Effector memory CD4-positive, alpha-beta T cell (primary cell): ENCODE results near the gene POPDC3.

ENCODE experiments used
- DNase-seq, 3 donors: peaks; one replicate each; pipeline ENCODE4 v3.0.0-alpha.2; 2020
- H3K27ac ChIP-seq: 2 replicates; pipeline ENCODE4 v1.7.0; 2013; ENCODE audit warnings: mild to moderate bottlenecking, low read length, moderate library complexity; ENCODE audit not compliant: insufficient read depth, poor library complexity, severe bottlenecking
- H3K27me3 ChIP-seq: replicated peaks from 2 replicates; pipeline ENCODE4 v1.7.0; 2013; ENCODE audit warnings: mild to moderate bottlenecking, low read length; ENCODE audit not compliant: insufficient read depth, control insufficient read depth, poor library complexity, severe bottlenecking
- H3K36me3 ChIP-seq: 2 replicates; pipeline ENCODE4 v1.7.0; 2013; ENCODE audit warnings: mild to moderate bottlenecking, low read length, moderate library complexity; ENCODE audit not compliant: control insufficient read depth, insufficient read depth
- H3K4me1 ChIP-seq: 2 replicates; pipeline ENCODE4 v1.7.0; 2013; ENCODE audit warnings: low read length, mild to moderate bottlenecking; ENCODE audit not compliant: control insufficient read depth, insufficient read depth, poor library complexity, severe bottlenecking
- H3K4me3 ChIP-seq: 2 replicates; pipeline ENCODE4 v1.7.0; 2013; ENCODE audit warnings: low read length, low read depth, mild to moderate bottlenecking; ENCODE audit not compliant: insufficient read depth, poor library complexity, severe bottlenecking
- H3K9me3 ChIP-seq: 2 replicates; pipeline ENCODE4 v1.7.0; 2013; ENCODE audit warnings: mild to moderate bottlenecking, low read length, moderate library complexity; ENCODE audit not compliant: control insufficient read depth

Gene POPDC3

DNA sequence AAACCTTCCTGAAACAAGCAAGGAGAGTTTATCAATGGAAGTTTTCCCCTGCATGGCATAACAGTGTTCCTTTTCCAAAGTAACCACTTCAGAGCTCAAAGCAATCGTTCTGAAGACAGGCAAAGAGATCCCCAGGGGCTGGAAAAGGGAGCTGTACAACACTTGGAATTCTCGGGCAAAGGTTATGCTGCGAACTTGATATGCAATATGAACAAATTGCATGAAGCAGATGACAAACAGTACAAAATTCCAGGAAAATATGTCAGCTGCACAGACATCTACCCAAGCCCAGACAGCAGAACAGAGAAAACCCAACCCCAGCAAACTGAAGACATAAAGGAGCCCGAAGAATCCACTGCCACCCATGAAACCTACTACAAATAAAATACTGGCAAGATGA lies 18.4 kb downstream of the POPDC3 start:
- DNase-seq = no peak
- H3K4me3 ChIP-seq = no peak overlapping the region
- H3K4me1 ChIP-seq = no peaks in the 10 kb centered on the region
- no peaks in the 10 kb centered on the region for H3K27me3 ChIP-seq
- H3K9me3 ChIP-seq = no peaks in the 10 kb centered on the region
- H3K36me3 ChIP-seq = no peaks in the 10 kb centered on the region
- no peak overlapping the region for H3K27ac ChIP-seq

DNA sequence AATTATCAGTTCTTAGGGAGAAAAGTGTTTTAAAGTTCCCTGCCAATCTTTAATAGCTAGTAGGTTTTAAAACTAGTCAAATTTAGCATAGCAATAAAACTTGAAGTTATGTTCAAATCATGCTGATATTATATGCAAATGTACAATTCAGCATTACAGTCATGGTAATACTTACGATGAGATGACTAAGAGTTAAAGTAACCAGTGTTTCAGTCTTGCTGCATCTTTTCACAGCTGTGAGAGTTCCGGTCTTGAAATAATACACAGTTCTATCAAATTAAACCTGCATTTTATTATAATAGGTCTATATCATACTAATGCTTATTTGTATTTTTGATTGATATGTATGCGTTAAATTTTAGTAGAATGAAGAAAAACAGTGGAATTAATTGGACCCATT lies 26.1 kb downstream of the POPDC3 start:
- H3K27me3 ChIP-seq = no peaks in the 10 kb centered on the region
- DNase-seq = no peak
- no peak overlapping the region for H3K27ac ChIP-seq
- no peaks in the 10 kb centered on the region for H3K36me3 ChIP-seq
- no peaks in the 10 kb centered on the region for H3K9me3 ChIP-seq
- no peak overlapping the region for H3K4me3 ChIP-seq
- no peaks in the 10 kb centered on the region for H3K4me1 ChIP-seq

DNA sequence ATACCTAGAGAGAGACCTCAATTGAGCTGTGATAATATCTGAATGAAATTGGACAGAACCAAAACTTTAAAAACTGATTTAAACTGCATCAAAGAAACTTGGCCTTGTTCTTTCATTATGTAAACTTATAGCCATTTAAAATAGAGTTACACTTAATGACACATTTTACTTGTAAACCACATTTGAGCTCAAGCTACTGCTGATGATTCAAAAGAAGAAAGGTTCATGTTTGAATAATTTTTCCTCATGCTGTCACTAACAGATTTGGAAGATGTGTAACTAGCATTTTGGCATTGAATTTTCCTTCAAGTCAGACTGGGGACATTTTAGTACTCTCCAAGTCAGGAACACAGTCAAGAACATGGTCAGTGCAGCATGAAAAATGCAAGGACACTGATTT lies 26.9 kb downstream of the POPDC3 start:
- Histone ChIP-seq H3K9me3 (no peaks in the 10 kb centered on the region), H3K27me3 (no peaks in the 10 kb centered on the region), H3K36me3 (no peaks in the 10 kb centered on the region), H3K4me3 (no peak overlapping the region), H3K4me1 (no peaks in the 10 kb centered on the region), H3K27ac (no peak overlapping the region)
- no peak for DNase-seq

DNA sequence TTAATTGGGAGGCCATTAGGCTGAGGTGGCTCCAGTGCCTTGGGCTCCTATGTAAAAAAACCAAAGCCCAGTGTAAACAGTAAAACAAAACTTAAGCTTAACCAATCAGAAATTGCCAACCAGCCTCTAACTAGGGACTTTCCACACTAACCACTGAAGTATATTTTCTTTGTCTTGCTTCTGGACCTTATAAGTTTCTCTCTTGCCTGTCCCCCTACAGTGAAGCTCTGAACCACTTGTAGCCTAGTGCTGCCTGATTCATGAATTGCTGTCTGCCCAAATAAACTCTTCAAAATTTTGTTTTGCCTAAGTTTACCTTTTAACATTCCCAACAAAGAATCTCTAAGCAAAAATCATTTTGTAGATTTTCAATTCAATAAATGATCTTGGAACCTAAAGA lies 28.2 kb downstream of the POPDC3 start:
- no peak for DNase-seq
- Histone ChIP-seq H3K27me3 (no peaks in the 10 kb centered on the region), H3K4me1 (no peaks in the 10 kb centered on the region), H3K27ac (no peak overlapping the region), H3K4me3 (no peak overlapping the region), H3K9me3 (no peaks in the 10 kb centered on the region), H3K36me3 (no peaks in the 10 kb centered on the region)

DNA sequence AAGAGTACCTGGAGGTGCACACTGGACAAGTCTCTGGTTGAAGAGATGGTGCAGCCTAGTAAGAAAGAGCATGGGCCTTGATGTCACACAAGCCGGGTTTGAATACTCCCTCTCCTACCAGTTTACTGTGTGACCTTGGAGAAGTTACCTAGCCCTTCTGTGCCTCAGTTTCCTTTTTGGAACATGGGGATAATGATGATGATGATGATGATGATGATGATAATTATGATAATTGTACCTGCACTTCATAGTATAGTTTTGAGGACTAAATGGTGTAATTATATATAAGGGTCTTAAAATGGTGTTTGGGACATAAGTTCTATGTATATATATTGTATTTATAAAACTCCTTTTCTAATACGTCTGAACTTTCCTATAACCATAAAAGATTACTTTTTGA lies 41.7 kb downstream of the POPDC3 start:
- no peaks in the 10 kb centered on the region for H3K9me3 ChIP-seq
- no peak overlapping the region for H3K27ac ChIP-seq
- peaks cover 11% of the 10 kb centered on the region for H3K27me3 ChIP-seq
- no peaks in the 10 kb centered on the region for H3K4me1 ChIP-seq
- no peak for DNase-seq
- H3K36me3 ChIP-seq = no peaks in the 10 kb centered on the region
- H3K4me3 ChIP-seq = no peak overlapping the region

DNA sequence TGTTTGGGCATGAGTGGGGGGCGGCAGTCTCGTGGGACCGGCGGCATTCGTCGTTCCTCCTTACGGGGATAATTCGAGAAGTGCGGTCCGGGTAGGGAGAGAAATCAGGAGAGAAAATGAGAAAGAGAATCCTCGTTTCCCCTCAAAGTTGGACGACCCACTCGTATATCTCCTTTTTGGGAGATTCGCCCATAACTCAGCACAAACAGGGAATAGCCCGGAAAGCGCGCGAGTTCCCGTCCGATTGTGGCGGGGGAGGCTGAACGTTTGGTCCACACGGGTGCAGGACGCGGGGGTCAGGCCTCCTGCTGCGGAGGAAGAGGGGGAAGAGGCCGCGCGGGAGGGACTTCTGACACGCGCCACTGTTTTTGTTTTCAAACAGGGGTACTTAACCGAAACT lies 42.4 kb downstream of the POPDC3 start:
- Histone ChIP-seq H3K4me3 (peak overlapping the region; percentile 28), H3K27me3 (peaks cover 11% of the 10 kb centered on the region), H3K4me1 (no peaks in the 10 kb centered on the region), H3K36me3 (no peaks in the 10 kb centered on the region), H3K9me3 (no peaks in the 10 kb centered on the region), H3K27ac (no peak overlapping the region)
- DNase-seq = no peak

DNA sequence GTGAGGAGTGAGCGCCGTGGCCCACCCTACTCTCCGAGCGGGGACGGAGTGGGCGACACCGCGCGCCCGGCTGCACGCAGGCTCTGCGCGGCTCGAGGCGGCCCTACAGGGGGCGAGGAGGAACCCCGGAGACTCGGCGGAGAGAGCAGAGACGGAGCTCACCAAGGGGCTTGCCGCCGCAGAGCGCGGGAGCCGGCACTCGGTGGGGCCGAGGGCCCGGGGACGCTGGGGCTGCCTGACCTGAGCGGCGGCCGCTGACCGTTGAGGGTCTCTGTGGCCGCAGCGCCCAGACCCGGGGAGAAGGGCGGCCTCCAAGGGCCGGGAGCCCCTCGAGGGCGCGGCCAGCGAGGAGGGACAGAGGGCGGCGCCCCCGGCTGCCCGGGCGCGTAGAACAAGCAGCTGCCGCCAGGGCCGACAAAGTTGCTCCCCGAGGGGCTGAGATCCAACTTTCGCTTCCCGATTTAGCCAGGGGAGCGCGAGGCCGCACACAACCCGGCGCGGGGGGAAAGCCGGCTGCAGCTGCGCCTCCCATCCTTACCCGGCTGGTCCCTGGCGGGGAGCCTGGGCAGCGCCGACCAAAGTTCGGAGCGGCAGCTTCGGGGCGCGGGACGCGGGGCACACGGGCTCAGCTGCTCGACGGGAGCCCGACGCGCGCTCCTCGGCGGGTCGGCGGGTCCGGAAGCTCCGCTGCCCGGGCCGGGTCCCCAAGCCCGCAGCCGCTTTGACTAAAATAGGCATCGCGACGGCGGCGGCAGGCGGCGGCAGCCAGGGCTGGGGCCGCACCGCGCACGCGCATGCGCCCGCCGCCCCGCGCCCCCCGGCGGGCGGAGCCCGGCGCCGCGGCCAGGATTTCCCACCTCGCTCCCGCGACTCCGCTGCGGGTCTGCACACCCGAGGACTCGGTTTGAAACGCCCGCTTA lies 43.1 kb downstream of the POPDC3 start:
- Histone ChIP-seq H3K4me3 (peak overlapping the region; percentile 54), H3K36me3 (no peaks in the 10 kb centered on the region), H3K27me3 (peaks cover 11% of the 10 kb centered on the region), H3K4me1 (no peaks in the 10 kb centered on the region), H3K27ac (no peak overlapping the region), H3K9me3 (no peaks in the 10 kb centered on the region)
- no peak for DNase-seq

DNA sequence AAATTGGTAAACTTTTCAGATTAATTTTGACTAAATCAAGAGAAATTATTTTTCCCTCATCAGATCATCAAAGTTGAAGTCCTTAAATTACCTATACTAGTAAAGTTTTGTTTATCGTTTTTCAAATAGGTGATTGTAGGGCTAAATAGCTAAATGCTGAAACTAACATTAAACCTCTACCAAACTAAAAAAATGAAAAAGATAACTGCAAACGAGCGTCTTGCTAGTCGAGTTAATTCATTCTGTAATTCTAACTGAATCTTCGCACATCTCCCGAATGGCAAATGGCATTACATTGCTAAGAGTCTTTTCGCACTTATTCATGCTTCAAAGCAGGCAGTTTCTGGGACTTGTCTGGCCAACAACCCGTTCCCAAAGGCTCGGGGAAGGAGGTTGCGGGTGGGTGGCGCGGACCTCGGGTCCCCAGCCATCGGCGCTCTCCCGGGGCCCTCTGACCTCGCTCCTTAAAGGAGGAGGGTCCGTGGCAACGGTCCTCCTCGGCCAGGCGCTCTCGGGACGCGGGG lies 43.8 kb downstream of the POPDC3 start:
- peaks cover 11% of the 10 kb centered on the region for H3K27me3 ChIP-seq
- H3K9me3 ChIP-seq = no peaks in the 10 kb centered on the region
- H3K27ac ChIP-seq = no peak overlapping the region
- no peak for DNase-seq
- no peaks in the 10 kb centered on the region for H3K4me1 ChIP-seq
- H3K36me3 ChIP-seq = no peaks in the 10 kb centered on the region
- peak overlapping the region; percentile 54 for H3K4me3 ChIP-seq

DNA sequence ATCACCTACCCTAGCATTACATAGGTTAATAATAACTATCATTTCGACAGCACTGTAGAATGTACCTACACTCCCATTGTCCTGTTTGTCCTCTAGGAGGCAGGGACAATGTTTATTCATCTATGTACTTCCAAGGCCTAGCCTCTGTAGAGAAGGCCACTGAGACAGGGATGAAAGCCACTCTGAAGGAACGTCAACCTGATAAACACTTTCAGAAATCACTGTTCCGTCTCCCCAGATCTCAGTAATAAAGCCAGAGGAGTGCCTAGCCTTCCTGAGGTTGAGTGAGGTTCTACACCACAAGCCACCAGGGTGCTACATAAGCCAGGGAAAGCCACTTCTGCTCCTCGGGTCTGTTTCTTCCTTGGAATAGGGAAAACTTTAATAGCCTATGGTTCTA lies 44.8 kb downstream of the POPDC3 start:
- no peak for DNase-seq
- Histone ChIP-seq H3K4me1 (no peaks in the 10 kb centered on the region), H3K36me3 (no peaks in the 10 kb centered on the region), H3K9me3 (no peaks in the 10 kb centered on the region), H3K27me3 (peaks cover 11% of the 10 kb centered on the region), H3K4me3 (no peak overlapping the region), H3K27ac (no peak overlapping the region)

DNA sequence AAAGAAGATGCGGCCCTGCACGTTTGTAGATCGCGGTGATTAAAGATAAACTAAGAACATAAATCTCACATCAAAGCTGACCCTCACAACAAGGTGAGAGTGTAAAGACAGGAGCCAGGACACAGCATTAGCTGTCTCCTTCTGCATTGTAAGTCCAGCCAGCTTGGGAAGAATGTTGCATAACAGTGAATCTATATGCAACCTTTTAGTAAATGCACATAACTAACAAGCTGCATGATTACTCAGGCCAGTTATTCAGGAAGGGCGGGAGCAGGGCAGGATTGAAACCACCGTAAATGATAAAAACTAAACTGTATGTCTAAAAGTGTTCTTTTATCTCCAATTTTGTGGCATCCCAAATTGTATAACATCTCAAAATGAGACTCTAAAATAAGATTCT lies 57.1 kb downstream of the POPDC3 start:
- Histone ChIP-seq H3K27ac (no peak overlapping the region), H3K9me3 (no peaks in the 10 kb centered on the region), H3K36me3 (no peaks in the 10 kb centered on the region), H3K27me3 (no peaks in the 10 kb centered on the region), H3K4me1 (no peaks in the 10 kb centered on the region), H3K4me3 (no peak overlapping the region)
- DNase-seq = no peak
